Uterus (tissue), 4 donors: Measurements from ENCODE around the gene SMAD2. TPM values are rescaled to one million over a fixed set of nuclear protein-coding genes. Genes with fewer than 3 reads are reported as not detected.
"Not testable (repeated sequence)": the region's sequence is repeated elsewhere in the genome, so short reads cannot be mapped to it uniquely, and the experiment has no call there.

Experiments used
- DNase-seq, 2 donors: peaks; one replicate each; pipeline ENCODE4 v3.0.0-alpha.2; 2019 to 2020
- H3K27ac ChIP-seq, 2 donors: fragments of 200-600 bp; sonication (generic); 1 replicate in 1 of 2; 2 replicates in 1 of 2; pipeline ENCODE4 v1.5.1; 2016 to 2018
- H3K27me3 ChIP-seq, 2 donors: fragments of 200-600 bp; sonication (generic); one replicate each; pipeline ENCODE4 v1.5.1; 2018 to 2019; ENCODE audit warnings: control low read depth in 1 of 2
- H3K36me3 ChIP-seq, 2 donors: fragments of 200-600 bp; sonication (generic); one replicate each; pipeline ENCODE4 v1.5.1; 2019; ENCODE audit warnings: control low read depth in 1 of 2
- H3K4me1 ChIP-seq, 2 donors: fragments of 200-600 bp; sonication (generic); one replicate each; pipeline ENCODE4 v1.5.1; 2018 to 2019; ENCODE audit warnings: control low read depth in 1 of 2
- H3K4me3 ChIP-seq, 2 donors: fragments of 200-600 bp; sonication (generic); 1 replicate in 1 of 2; 2 replicates in 1 of 2; pipeline ENCODE4 v1.5.1; 2018 to 2019; ENCODE audit warnings: mild to moderate bottlenecking in 1 of 2
- H3K9me3 ChIP-seq, 2 donors: fragments of 200-600 bp; sonication (generic); one replicate each; pipeline ENCODE4 v1.5.1; 2019; ENCODE audit warnings: control low read depth in 1 of 2
- CTCF ChIP-seq, 4 experiments: fragments of 200-600 bp in 2 of 4; fragments of 450-650 bp in 2 of 4; sonication (generic) in 2 of 4; IDR thresholded peaks; one replicate each; pipeline ENCODE4 v1.5.1; 2016 to 2019; ENCODE audit warnings: antibody characterized with exemption in 4 of 4, mild to moderate bottlenecking in 2 of 4, moderate library complexity in 1 of 4
- POLR2A ChIP-seq, 2 donors: fragments of 450-650 bp; IDR thresholded peaks; one replicate each; pipeline ENCODE4 v1.6.1; 2016; ENCODE audit warnings: antibody characterized with exemption in 2 of 2, mild to moderate bottlenecking in 1 of 2, moderate library complexity in 1 of 2
- intact Hi-C: fragments of 100-400 bp; cut with DNase I; formaldehyde crosslinking; loops from one replicate; pipeline ENCODE4 v1.15.1; 2023; ENCODE audit warnings: low total_unique reads
- total RNA-seq, 4 donors: library from RNA; depleted of rRNA in 3 of 4; stranded (reverse); fragments of >200 nt in 3 of 4; gene quantifications; one replicate each; pipeline versions ENCODE4 v1.1.0 to v1.2.4, GENCODE V29; 2014 to 2023
- donor health status: DM: yes; HTN: yes; CAD: no.

Gene SMAD2
- total RNA-seq, 4 donors from 2014 or later = 107 to 237 (median 142) TPM

- TF ChIP-seq CTCF (IDR thresholded peaks at IDR 0.05) (no peak), POLR2A (IDR thresholded peaks at IDR 0.05) (no peak)
- Histone ChIP-seq H3K4me3 (no peak overlapping the region), H3K4me1 (no peaks in the 10 kb centered on the region), H3K27me3 (no peaks in the 10 kb centered on the region), H3K9me3 (no peaks in the 10 kb centered on the region), H3K36me3 (no peaks in the 10 kb centered on the region), H3K27ac (no peak overlapping the region)
- intact Hi-C loops = no loop called here
- DNase-seq = no peak
Observed at GRCh38 chr18:47831351-47831750, 99.1 kb downstream of the SMAD2 start.

- Histone ChIP-seq H3K4me3 (no peak overlapping the region), H3K27ac (no peak overlapping the region), H3K9me3 (no peaks in the 10 kb centered on the region), H3K27me3 (no peaks in the 10 kb centered on the region), H3K4me1 (no peaks in the 10 kb centered on the region), H3K36me3 (no peaks in the 10 kb centered on the region)
- DNase-seq = no peak
- TF ChIP-seq CTCF (IDR thresholded peaks at IDR 0.05) = no peak
- TF ChIP-seq POLR2A (IDR thresholded peaks at IDR 0.05) = no peak
- intact Hi-C loops = no loop called here
Observed at GRCh38 chr18:47830772-47831171, 99.7 kb downstream of the SMAD2 start.

- no peaks in the 10 kb centered on the region for H3K27me3 ChIP-seq
- no peak for TF ChIP-seq CTCF (IDR thresholded peaks at IDR 0.05)
- no peak for TF ChIP-seq POLR2A (IDR thresholded peaks at IDR 0.05)
- no peaks in the 10 kb centered on the region for H3K9me3 ChIP-seq
- H3K4me3 ChIP-seq = no peak overlapping the region
- intact Hi-C loops = no loop called here
- H3K36me3 ChIP-seq = no peaks in the 10 kb centered on the region
- H3K27ac ChIP-seq = no peak overlapping the region
- DNase-seq = no peak
- no peaks in the 10 kb centered on the region for H3K4me1 ChIP-seq
Observed at GRCh38 chr18:47829831-47830230, 100.6 kb downstream of the SMAD2 start.

- H3K9me3 ChIP-seq, H3K4me1 ChIP-seq, H3K27ac ChIP-seq, H3K4me3 ChIP-seq, DNase-seq, H3K27me3 ChIP-seq, intact Hi-C loops, H3K36me3 ChIP-seq: not testable (repeated sequence)
Observed at GRCh38 chr18:47828031-47828430, 102.4 kb downstream of the SMAD2 start.

GRCh38 chr18:47826157-47827074, 104.0 kb downstream of the SMAD2 start:
- no peaks in the 10 kb centered on the region for H3K4me1 ChIP-seq
- no peak overlapping the region for H3K27ac ChIP-seq
- DNase-seq = no peak
- no peaks in the 10 kb centered on the region for H3K27me3 ChIP-seq
- no peaks in the 10 kb centered on the region for H3K36me3 ChIP-seq
- no peaks in the 10 kb centered on the region for H3K9me3 ChIP-seq
- intact Hi-C loops = no loop called here
- H3K4me3 ChIP-seq = no peak overlapping the region
- TF ChIP-seq POLR2A (IDR thresholded peaks at IDR 0.05) = no peak
- no peak for TF ChIP-seq CTCF (IDR thresholded peaks at IDR 0.05)
